ENCODE data around the gene RNF157.

Gene RNF157

DNA sequence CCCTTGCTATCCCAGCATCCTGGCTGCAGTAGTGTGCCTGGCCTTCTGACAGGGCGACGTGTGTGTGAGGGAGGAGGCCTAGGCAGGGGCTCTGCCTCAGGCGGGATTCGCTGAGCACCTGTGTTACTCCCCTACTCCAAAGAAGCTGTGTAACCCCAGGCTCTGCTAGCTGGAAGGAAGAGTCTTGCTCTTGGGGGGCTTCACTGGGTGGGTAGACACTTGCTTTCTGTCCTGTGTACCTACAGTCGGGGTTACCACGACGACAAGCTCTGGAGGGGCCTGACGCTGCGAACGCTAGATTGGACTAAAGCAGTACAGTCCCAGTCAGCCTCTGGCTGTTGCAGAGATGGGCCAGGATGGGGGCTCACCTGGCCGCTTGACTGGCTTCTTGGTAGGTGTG is 146.2 kb downstream of the RNF157 start:
- peaks cover 15% of the 10 kb centered on the region; the same call in 1 of the 2 replicates for H3K36me3 ChIP-seq (ENCODE audit: insufficient read depth, low read length)
- H3K27me3 ChIP-seq (ENCODE audit: insufficient read depth, low read length): no peaks in the 10 kb centered on the region
- peak overlapping the region; percentile 72; the same call in 1 of the 2 replicates for H3K27ac ChIP-seq (ENCODE audit: low read depth, low read length)
- H3K4me3 ChIP-seq (ENCODE audit: low read depth, low read length): no peak overlapping the region
- no peaks in the 10 kb centered on the region for H3K79me2 ChIP-seq (ENCODE audit: control insufficient read depth, insufficient read depth, low read length, unreplicated experiment)
- H3K4me1 ChIP-seq (ENCODE audit: control insufficient read depth, insufficient read depth, low read length, unreplicated experiment): peaks cover 8% of the 10 kb centered on the region
- H2AFZ ChIP-seq (ENCODE audit: low read length, unreplicated experiment): no peak overlapping the region

DNA sequence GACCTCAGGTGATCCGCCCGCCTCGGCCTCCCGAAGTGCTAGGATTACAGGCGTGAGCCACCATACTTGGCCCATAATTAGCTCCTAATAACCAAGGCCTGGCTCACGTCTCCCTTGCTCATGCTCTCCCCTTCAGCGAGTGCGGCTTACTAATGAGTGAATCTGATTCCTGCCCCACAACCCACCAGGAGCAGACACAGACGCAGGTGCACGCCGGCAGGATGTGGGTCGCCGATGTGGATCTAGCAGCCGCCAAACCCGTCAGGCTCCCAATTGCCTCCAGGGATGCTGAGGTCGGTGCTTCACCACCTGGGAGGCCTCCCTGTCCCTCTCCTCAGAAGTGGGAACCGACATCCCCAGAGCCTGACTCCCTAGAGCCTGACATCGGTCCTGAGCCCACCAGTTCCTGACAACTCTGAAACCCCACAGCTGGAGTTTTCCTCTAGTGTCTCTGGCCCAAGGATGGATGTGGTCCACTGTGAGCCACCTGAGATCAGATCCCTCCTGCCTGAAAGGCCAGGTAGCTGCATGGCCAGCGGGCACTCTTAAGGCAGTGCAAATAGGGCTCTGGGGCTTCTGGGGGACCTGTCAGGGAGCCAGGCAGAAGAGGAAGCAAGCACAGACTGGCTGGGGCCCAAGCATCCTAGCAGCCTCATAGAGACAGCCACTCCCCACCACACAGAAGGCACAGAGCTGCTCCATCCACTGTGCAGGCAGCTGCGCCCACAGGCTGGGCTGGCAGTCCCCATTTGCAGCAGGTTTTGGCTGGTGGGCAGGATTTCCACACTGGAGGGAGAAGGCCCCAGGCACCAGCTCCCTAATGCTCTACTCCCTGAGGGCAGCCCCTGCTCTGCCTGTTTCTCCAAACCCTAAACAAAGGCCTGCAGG is 147.5 kb downstream of the RNF157 start:
- Histone ChIP-seq H3K36me3 (ENCODE audit: insufficient read depth, low read length) (peaks cover 15% of the 10 kb centered on the region; the same call in 1 of the 2 replicates), H3K79me2 (ENCODE audit: control insufficient read depth, insufficient read depth, low read length, unreplicated experiment) (no peaks in the 10 kb centered on the region), H3K4me3 (ENCODE audit: low read depth, low read length) (no peak overlapping the region), H3K27ac (ENCODE audit: low read depth, low read length) (no peak overlapping the region), H3K4me1 (ENCODE audit: control insufficient read depth, insufficient read depth, low read length, unreplicated experiment) (peaks cover 8% of the 10 kb centered on the region), H2AFZ (ENCODE audit: low read length, unreplicated experiment) (no peak overlapping the region), H3K27me3 (ENCODE audit: insufficient read depth, low read length) (no peaks in the 10 kb centered on the region)
